GM18909 (cell line): ENCODE results near the gene MGAT5B.
"Not testable (repeated sequence)": the region's sequence is repeated elsewhere in the genome, so short reads cannot be mapped to it uniquely, and the experiment has no call there.

Experiments
- ATAC-seq: cut with Tn5 transposase; IDR thresholded peaks from one replicate; pipeline ENCODE4 v1.9.1; 2021; ENCODE audit warnings: mild to moderate bottlenecking; ENCODE audit not compliant: unreplicated experiment, poor library complexity

Gene MGAT5B

GRCh38 chr17:76847031-76847430 lies 21.2 kb upstream of the MGAT5B start:
- no peak for ATAC-seq

GRCh38 chr17:76848670-76849069 lies 19.5 kb upstream of the MGAT5B start:
- ATAC-seq, result no peak

GRCh38 chr17:76849160-76849559 lies 19.0 kb upstream of the MGAT5B start:
- not testable (repeated sequence) for ATAC-seq

GRCh38 chr17:76852843-76853242 lies 15.4 kb upstream of the MGAT5B start:
- no peak for ATAC-seq

- no peak for ATAC-seq
These were observed 13.1 kb upstream of the MGAT5B start for GRCh38 chr17:76855105-76855504.

- no peak for ATAC-seq
These were observed 6.1 kb upstream of the MGAT5B start for GRCh38 chr17:76862079-76862478.

GRCh38 chr17:76862494-76862893 lies 5.7 kb upstream of the MGAT5B start:
- ATAC-seq, result no peak

GRCh38 chr17:76864024-76864423 lies 4.2 kb upstream of the MGAT5B start:
- ATAC-seq, result no peak

- no peak for ATAC-seq
These were observed 3.0 kb upstream of the MGAT5B start for GRCh38 chr17:76865174-76865573.

- ATAC-seq, result no peak
These were observed 2.0 kb upstream of the MGAT5B start for GRCh38 chr17:76866203-76866602.

- no peak for ATAC-seq
These were observed 1.2 kb upstream of the MGAT5B start for GRCh38 chr17:76866774-76867577.

GRCh38 chr17:76867578-76868175 lies 527 bp upstream of the MGAT5B start:
- no peak for ATAC-seq

- ATAC-seq, result no peak
These were observed 678 bp downstream of the MGAT5B start for GRCh38 chr17:76868669-76869495.

- ATAC-seq, result no peak
These were observed 1.5 kb downstream of the MGAT5B start for GRCh38 chr17:76869496-76870376.

- no peak for ATAC-seq
These were observed 2.1 kb downstream of the MGAT5B start for GRCh38 chr17:76870377-76870714.

GRCh38 chr17:76871668-76872067 lies 3.5 kb downstream of the MGAT5B start:
- ATAC-seq, result no peak

- no peak for ATAC-seq
These were observed 4.1 kb downstream of the MGAT5B start for GRCh38 chr17:76872221-76872873.

- no peak for ATAC-seq
These were observed 4.6 kb downstream of the MGAT5B start for GRCh38 chr17:76872874-76873221.

GRCh38 chr17:76873856-76874255 lies 5.7 kb downstream of the MGAT5B start:
- ATAC-seq, result no peak

GRCh38 chr17:76877437-76877836 lies 9.2 kb downstream of the MGAT5B start:
- ATAC-seq, result no peak
